CD14-positive monocyte (primary cell): ENCODE data around the gene KCNE1. TPM values are rescaled to one million over a fixed set of nuclear protein-coding genes. Genes with fewer than 3 reads are reported as not detected.

Experiments used
- DNase-seq, 3 donors: peaks; one replicate each; pipeline ENCODE4 v3.0.0-alpha.2; 2011 to 2022
- H2AFZ ChIP-seq: 2 replicates; pipeline ENCODE4 v1.6.0; 2012; ENCODE audit warnings: mild to moderate bottlenecking, low read depth, low read length, inconsistent platforms; ENCODE audit not compliant: insufficient read depth, poor library complexity, severe bottlenecking
- H3K27ac ChIP-seq, 2 donors: 1 replicate in 1 of 2; 2 replicates in 1 of 2; pipeline ENCODE4 v1.5.1; 2012 to 2013; ENCODE audit warnings: low read length in 2 of 2, control low read depth in 1 of 2, inconsistent platforms in 1 of 2, low read depth in 1 of 2, mild to moderate bottlenecking in 1 of 2
- H3K27me3 ChIP-seq, 2 donors: one replicate each; pipeline versions ENCODE4 v1.6.0 to v1.6.1; 2011 to 2013; ENCODE audit warnings: low read length in 2 of 2; ENCODE audit not compliant: control insufficient read depth in 2 of 2, insufficient read depth in 2 of 2
- H3K36me3 ChIP-seq, 2 donors: replicated peaks in 1 of 2; 1 replicate in 1 of 2; 2 replicates in 1 of 2; pipeline versions ENCODE4 v1.5.1 to v1.6.1; 2012 to 2013; ENCODE audit warnings: low read length in 2 of 2, control low read depth in 1 of 2, inconsistent platforms in 1 of 2, mild to moderate bottlenecking in 1 of 2; ENCODE audit not compliant: insufficient read depth in 2 of 2, control insufficient read depth in 1 of 2
- H3K4me1 ChIP-seq, 2 donors: 1 replicate in 1 of 2; 2 replicates in 1 of 2; pipeline versions ENCODE4 v1.5.1 to v1.6.1; 2012 to 2013; ENCODE audit warnings: low read length in 2 of 2, control low read depth in 1 of 2, inconsistent platforms in 1 of 2, mild to moderate bottlenecking in 1 of 2, moderate library complexity in 1 of 2; ENCODE audit not compliant: insufficient read depth in 2 of 2, control insufficient read depth in 1 of 2
- H3K4me2 ChIP-seq: replicated peaks from 2 replicates; pipeline ENCODE3; 2012; ENCODE audit warnings: low read length, moderate library complexity, mild to moderate bottlenecking; ENCODE audit not compliant: poor library complexity, severe bottlenecking; ENCODE audit errors: extremely low read depth
- H3K4me3 ChIP-seq, 3 experiments: fragments of 200-600 bp in 1 of 3; sonication (generic) in 1 of 3; replicated peaks in 1 of 3; 1 replicate in 2 of 3; 2 replicates in 1 of 3; pipeline ENCODE4 v1.5.1; 2011 to 2013; ENCODE audit warnings: low read length in 3 of 3, mild to moderate bottlenecking in 3 of 3, control low read depth in 2 of 3, low read depth in 2 of 3, inconsistent platforms in 1 of 3, moderate library complexity in 1 of 3
- H3K79me2 ChIP-seq: 2 replicates; pipeline ENCODE4 v1.6.0; 2012; ENCODE audit warnings: mild to moderate bottlenecking, control low read depth, inconsistent platforms, low read length, moderate library complexity; ENCODE audit not compliant: insufficient read depth
- H3K9ac ChIP-seq: 2 replicates; pipeline ENCODE4 v1.6.0; 2017; ENCODE audit warnings: low read length, mild to moderate bottlenecking; ENCODE audit not compliant: insufficient read depth, poor library complexity, severe bottlenecking
- H3K9me3 ChIP-seq, 2 donors: replicated peaks in 1 of 2; 1 replicate in 1 of 2; 2 replicates in 1 of 2; pipeline versions ENCODE4 v1.5.1 to v1.6.1; 2012 to 2013; ENCODE audit warnings: low read length in 2 of 2, control low read depth in 1 of 2; ENCODE audit not compliant: control insufficient read depth in 1 of 2, insufficient read depth in 1 of 2
- H4K20me1 ChIP-seq: 2 replicates; pipeline ENCODE4 v1.6.0; 2012; ENCODE audit warnings: mild to moderate bottlenecking, low read length, control low read depth, moderate library complexity; ENCODE audit not compliant: insufficient read depth
- H3K27ac Mint-ChIP-seq, 7 donors: one replicate each; pipeline ENCODE4 v1.8.0; 2020; ENCODE audit warnings: mild to moderate bottlenecking in 7 of 7, mixed read lengths in 7 of 7, moderate library complexity in 6 of 7, inconsistent platforms in 2 of 7
- H3K27me3 Mint-ChIP-seq, 3 donors: one replicate each; pipeline ENCODE4 v1.8.0; 2021 to 2022; ENCODE audit warnings: low read depth in 3 of 3, mild to moderate bottlenecking in 3 of 3, mixed read lengths in 3 of 3, moderate library complexity in 3 of 3, inconsistent platforms in 1 of 3
- H3K36me3 Mint-ChIP-seq, 2 donors: one replicate each; pipeline ENCODE4 v1.8.0; 2020; ENCODE audit warnings: mixed read lengths in 2 of 2, inconsistent platforms in 1 of 2, mild to moderate bottlenecking in 1 of 2
- H3K4me1 Mint-ChIP-seq: one replicate; pipeline ENCODE4 v1.8.0; 2020; ENCODE audit warnings: mild to moderate bottlenecking, mixed read lengths
- H3K4me3 Mint-ChIP-seq, 2 donors: one replicate each; pipeline ENCODE4 v1.8.0; 2020; ENCODE audit warnings: mild to moderate bottlenecking in 2 of 2, mixed read lengths in 2 of 2, moderate library complexity in 1 of 2
- H3K9me3 Mint-ChIP-seq, 7 donors: one replicate each; pipeline ENCODE4 v1.8.0; 2020 to 2022; ENCODE audit warnings: mixed read lengths in 7 of 7, mild to moderate bottlenecking in 6 of 7, moderate library complexity in 6 of 7, inconsistent platforms in 2 of 7
- CTCF ChIP-seq: fragments of 200-600 bp; IDR thresholded peaks from one replicate; pipeline ENCODE4 v1.8.0; 2022; ENCODE audit warnings: antibody characterized with exemption, mild to moderate bottlenecking
- WGBS: methylation state at CpG from one replicate; pipeline ENCODE4 v1.1.5; 2013; ENCODE audit warnings: missing lambda C conversion rate; ENCODE audit not compliant: insufficient coverage; 5-methylcytosine and 5-hydroxymethylcytosine counted together
- intact Hi-C, 2 donors: fragments of 100-400 bp; cut with micrococcal nuclease; formaldehyde crosslinking; loops; one replicate each; pipeline versions ENCODE4 v1.15.0 to v1.15.1; 2023
- polyA plus RNA-seq, 3 donors: library from polyadenylated mRNA; depleted of rRNA in 1 of 3; unstranded in 2 of 3; stranded (reverse) in 1 of 3; fragments of 300-500 nt in 2 of 3; fragments of >200 nt in 1 of 3; fragmentation: Illumina TruSeq in 2 of 3; gene quantifications; 1 replicate in 2 of 3; 2 replicates in 1 of 3; pipeline ENCODE4 v1.2.3, GENCODE V29; 2012 to 2021

The KCNE1 gene
- polyA plus RNA-seq, 3 donors: 1.5 to 15.9 (median 3.2) TPM

GRCh38 chr21:34537838-34538237 is 25.8 kb upstream of the KCNE1 start:
- H3K79me2 ChIP-seq: peaks cover 26% of the 10 kb centered on the region
- intact Hi-C loops: no loop called here
- H3K4me1 ChIP-seq: peaks cover 53 to 54% of the 10 kb centered on the region in 2 donors
- no peak overlapping the region for H3K4me2 ChIP-seq
- H3K27ac ChIP-seq: peak overlapping the region in 1 of 2 donors; percentile 69
- Mint-ChIP-seq H3K4me1 (peaks cover 57% of the 10 kb centered on the region), H3K4me3 (peak overlapping the region in 1 of 2 donors; percentile 16), H3K27me3 (peaks cover 0 to 2% (median 2%) of the 10 kb centered on the region in 3 donors), H3K36me3 (peaks cover 5 to 16% of the 10 kb centered on the region in 2 donors), H3K9me3 (peaks cover 4 to 7% (median 5%) of the 10 kb centered on the region in 7 donors), H3K27ac (peak overlapping the region; percentile 57 to 83 (median 61))
- TF ChIP-seq CTCF: no peak
- H3K36me3 ChIP-seq: no peaks in the 10 kb centered on the region
- no peak for DNase-seq
- H4K20me1 ChIP-seq: no peaks in the 10 kb centered on the region
- no CpG with 5 or more reads among the region's 3 CpGs for WGBS
- H2AFZ ChIP-seq: no peak overlapping the region
- no peak overlapping the region for H3K9ac ChIP-seq
- no peak overlapping the region for H3K4me3 ChIP-seq
- H3K9me3 ChIP-seq: peaks cover 0 to 4% of the 10 kb centered on the region in 2 donors
- no peaks in the 10 kb centered on the region for H3K27me3 ChIP-seq

- H3K27ac Mint-ChIP-seq: peak overlapping the region in 1 of 7 donors; percentile 59
- no peak overlapping the region for H2AFZ ChIP-seq
- no peak for TF ChIP-seq CTCF
- peaks cover 62% of the 10 kb centered on the region for H3K4me1 Mint-ChIP-seq
- intact Hi-C loops: no loop called here
- peaks cover 0 to 3% (median 0%) of the 10 kb centered on the region in 7 donors for H3K9me3 Mint-ChIP-seq
- H3K4me3 ChIP-seq: no peak overlapping the region
- H3K4me2 ChIP-seq: no peak overlapping the region
- H3K9me3 ChIP-seq: no peaks in the 10 kb centered on the region
- H3K4me1 ChIP-seq: peaks cover 49 to 51% of the 10 kb centered on the region in 2 donors
- no peak overlapping the region for H3K4me3 Mint-ChIP-seq
- no peak overlapping the region for H3K27ac ChIP-seq
- H3K79me2 ChIP-seq: peaks cover 22% of the 10 kb centered on the region
- peaks cover 1 to 6% of the 10 kb centered on the region in 2 donors for H3K36me3 Mint-ChIP-seq
- no peaks in the 10 kb centered on the region for H3K27me3 ChIP-seq
- DNase-seq: no peak
- WGBS: 90% methylated on average over 2 of the region's 2 CpGs
- no peak overlapping the region for H3K9ac ChIP-seq
- no peaks in the 10 kb centered on the region for H3K36me3 ChIP-seq
- no peaks in the 10 kb centered on the region for H4K20me1 ChIP-seq
- H3K27me3 Mint-ChIP-seq: peaks cover 0 to 2% (median 0%) of the 10 kb centered on the region in 3 donors
Measured at GRCh38 chr21:34536820-34537219, 24.8 kb upstream of the KCNE1 start.
